Calu3 (cell line): Measurements from ENCODE around the gene SMIM5. TPM values are rescaled to one million over a fixed set of nuclear protein-coding genes. Genes with fewer than 3 reads are reported as not detected.

ENCODE experiments used
- BruUV-seq: library from RNA; stranded (reverse); fragments of 400-500 nt; replicated peaks from 2 replicates; lab custom pipeline; 2021; lab: Mats Ljungman, UMichigan
- CTCF ChIA-PET: fragments of 300-600 bp; sonication (Branson Sonifier 250); formaldehyde crosslinking; loops from one replicate; lab custom pipeline; 2022; ENCODE audit warnings: antibody characterized with exemption; lab: Charles Lee
- DNase-seq: peaks from one replicate; pipeline ENCODE4 v3.0.0; 2022
- H3K27ac Mint-ChIP-seq: one replicate; pipeline ENCODE4 v1.8.0; 2022; ENCODE audit warnings: mixed read lengths; ENCODE audit not compliant: unreplicated experiment
- H3K27me3 Mint-ChIP-seq: one replicate; pipeline ENCODE4 v1.8.0; 2022; ENCODE audit warnings: mixed read lengths; ENCODE audit not compliant: unreplicated experiment
- H3K36me3 Mint-ChIP-seq: one replicate; pipeline ENCODE4 v1.8.0; 2022; ENCODE audit warnings: mild to moderate bottlenecking, moderate library complexity, mixed read lengths; ENCODE audit not compliant: insufficient read depth, unreplicated experiment
- H3K4me1 Mint-ChIP-seq: one replicate; pipeline ENCODE4 v1.8.0; 2022; ENCODE audit warnings: mild to moderate bottlenecking, low read depth, mixed read lengths; ENCODE audit not compliant: unreplicated experiment
- H3K4me3 Mint-ChIP-seq: one replicate; pipeline ENCODE4 v1.8.0; 2022; ENCODE audit warnings: mild to moderate bottlenecking, low read depth, moderate library complexity, mixed read lengths; ENCODE audit not compliant: unreplicated experiment
- H3K9me3 Mint-ChIP-seq: one replicate; pipeline ENCODE4 v1.8.0; 2022; ENCODE audit warnings: low read depth, mixed read lengths; ENCODE audit not compliant: unreplicated experiment
- intact Hi-C: fragments of 100-400 bp; cut with micrococcal nuclease; formaldehyde crosslinking; loops from one replicate; pipeline ENCODE4 v1.10.0; 2022; ENCODE audit not compliant: unreplicated experiment
- total RNA-seq: library from RNA; stranded (reverse); gene quantifications from 2 replicates; pipeline ENCODE4 v1.2.3, GENCODE V29; 2022
- TF ChIP-seq, protein P1 (sequence below): fragments of 200-600 bp; IDR thresholded peaks from one replicate; pipeline ENCODE4 v1.8.0; 2022; ENCODE audit warnings: antibody characterized with exemption; ENCODE audit not compliant: unreplicated experiment

The SMIM5 gene
- total RNA-seq, 1 experiment from 2014 or later: 1.9 TPM

DNA sequence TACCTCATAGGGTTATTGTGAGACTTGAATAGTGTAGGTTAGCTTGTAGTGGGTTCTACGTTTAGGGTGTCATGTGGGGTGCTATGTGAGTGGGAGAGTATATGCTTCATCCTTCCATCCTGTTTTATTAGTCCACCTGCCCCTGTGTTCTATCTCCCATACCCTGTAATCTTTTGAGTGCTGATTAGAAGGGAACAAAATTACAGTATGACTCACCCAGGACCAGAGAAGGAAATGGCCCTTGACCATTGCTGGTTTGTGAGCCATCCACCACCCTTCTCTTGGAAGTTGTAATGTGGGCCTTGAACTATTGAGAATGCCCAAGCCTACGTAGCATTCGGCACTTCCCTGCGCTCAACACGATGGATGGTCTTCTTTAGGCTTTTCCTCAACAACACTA is 51.0 kb downstream of the SMIM5 start:
- H3K4me3 Mint-ChIP-seq: peak overlapping the region; percentile 50
- H3K4me1 Mint-ChIP-seq: peaks cover 59% of the 10 kb centered on the region
- H3K9me3 Mint-ChIP-seq: no peaks in the 10 kb centered on the region
- TF ChIP-seq, protein P1, sequence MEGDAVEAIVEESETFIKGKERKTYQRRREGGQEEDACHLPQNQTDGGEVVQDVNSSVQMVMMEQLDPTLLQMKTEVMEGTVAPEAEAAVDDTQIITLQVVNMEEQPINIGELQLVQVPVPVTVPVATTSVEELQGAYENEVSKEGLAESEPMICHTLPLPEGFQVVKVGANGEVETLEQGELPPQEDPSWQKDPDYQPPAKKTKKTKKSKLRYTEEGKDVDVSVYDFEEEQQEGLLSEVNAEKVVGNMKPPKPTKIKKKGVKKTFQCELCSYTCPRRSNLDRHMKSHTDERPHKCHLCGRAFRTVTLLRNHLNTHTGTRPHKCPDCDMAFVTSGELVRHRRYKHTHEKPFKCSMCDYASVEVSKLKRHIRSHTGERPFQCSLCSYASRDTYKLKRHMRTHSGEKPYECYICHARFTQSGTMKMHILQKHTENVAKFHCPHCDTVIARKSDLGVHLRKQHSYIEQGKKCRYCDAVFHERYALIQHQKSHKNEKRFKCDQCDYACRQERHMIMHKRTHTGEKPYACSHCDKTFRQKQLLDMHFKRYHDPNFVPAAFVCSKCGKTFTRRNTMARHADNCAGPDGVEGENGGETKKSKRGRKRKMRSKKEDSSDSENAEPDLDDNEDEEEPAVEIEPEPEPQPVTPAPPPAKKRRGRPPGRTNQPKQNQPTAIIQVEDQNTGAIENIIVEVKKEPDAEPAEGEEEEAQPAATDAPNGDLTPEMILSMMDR: no peak
- intact Hi-C loops: no loop called here
- H3K27me3 Mint-ChIP-seq: no peaks in the 10 kb centered on the region
- peaks cover 43% of the 10 kb centered on the region for H3K36me3 Mint-ChIP-seq
- DNase-seq: peak; percentile 27
- peak overlapping the region; percentile 88 for H3K27ac Mint-ChIP-seq
- CTCF ChIA-PET: interaction anchor here (1.0 to 2.9 kb wide), 5 partner anchors 9 to 64 kb away, joined by 5 to 12 read pairs (median 9); partner anchors contain the start of gene ITGB4
- no TSS peak for BruUV-seq

- no TSS peak for BruUV-seq
- TF ChIP-seq, protein P1: no peak
- intact Hi-C loops: no loop called here
- Mint-ChIP-seq H3K27me3 (no peaks in the 10 kb centered on the region), H3K9me3 (no peaks in the 10 kb centered on the region), H3K36me3 (peaks cover 37% of the 10 kb centered on the region), H3K4me3 (peak overlapping the region; percentile 50), H3K4me1 (peaks cover 54% of the 10 kb centered on the region), H3K27ac (peak overlapping the region; percentile 88)
- peak; percentile 82 for DNase-seq
- CTCF ChIA-PET: interaction anchor here (2.9 kb wide), 2 partner anchors 36 to 37 kb away, joined by 9 to 12 read pairs; partner anchors contain the start of gene ITGB4
Measured at GRCh38 chr17:75684924-75685323, 51.7 kb downstream of the SMIM5 start.

GRCh38 chr17:75685499-75685898 is 52.3 kb downstream of the SMIM5 start:
- DNase-seq: no peak
- H3K9me3 Mint-ChIP-seq: no peaks in the 10 kb centered on the region
- intact Hi-C loops: no loop called here
- CTCF ChIA-PET: interaction anchor here (2.9 kb wide), 1 partner anchor 35 kb away, joined by 12 read pairs; the partner anchor contains the start of gene ITGB4
- TSS peak; percentile 77 for BruUV-seq
- H3K4me3 Mint-ChIP-seq: peak overlapping the region; percentile 50
- H3K27me3 Mint-ChIP-seq: no peaks in the 10 kb centered on the region
- H3K36me3 Mint-ChIP-seq: peaks cover 33% of the 10 kb centered on the region
- peaks cover 50% of the 10 kb centered on the region for H3K4me1 Mint-ChIP-seq
- TF ChIP-seq, protein P1: no peak
- H3K27ac Mint-ChIP-seq: peak overlapping the region; percentile 88

DNA sequence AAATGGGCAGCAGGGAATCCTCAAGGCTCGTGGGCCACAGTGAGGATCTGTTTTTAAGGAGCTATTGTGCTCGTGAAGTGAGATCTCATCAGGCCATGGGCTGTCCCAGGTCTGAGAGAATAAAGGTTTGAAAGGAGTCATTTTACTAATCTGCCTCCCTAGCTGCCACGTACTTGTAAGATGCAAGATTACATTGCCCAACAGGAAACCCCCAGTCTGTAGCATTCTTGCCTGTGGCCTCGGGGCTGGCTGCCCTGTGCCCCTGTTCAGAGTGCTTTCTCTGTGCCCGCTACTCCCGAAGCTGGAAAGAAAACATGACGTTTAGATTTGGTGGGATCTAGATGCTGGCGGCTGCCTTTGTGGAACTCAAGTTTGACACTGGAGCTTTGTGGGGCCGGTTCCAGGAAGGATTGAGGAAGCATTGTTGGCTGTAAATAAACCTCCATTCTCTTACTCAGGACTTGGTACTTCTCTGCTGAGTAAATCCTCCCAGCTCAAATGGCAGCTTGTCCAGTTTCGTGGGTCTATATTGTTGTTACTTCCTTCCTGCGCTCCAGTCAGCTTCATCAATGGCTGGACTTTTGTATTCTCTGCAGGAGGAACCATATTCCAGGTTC is 55.1 kb downstream of the SMIM5 start:
- Mint-ChIP-seq H3K4me3 (no peak overlapping the region), H3K36me3 (peaks cover 34% of the 10 kb centered on the region), H3K27ac (no peak overlapping the region), H3K4me1 (peaks cover 76% of the 10 kb centered on the region), H3K27me3 (no peaks in the 10 kb centered on the region), H3K9me3 (no peaks in the 10 kb centered on the region)
- intact Hi-C loops: no loop called here
- TF ChIP-seq, protein P1: no peak
- BruUV-seq: no TSS peak
- CTCF ChIA-PET: interaction anchor here (0.7 kb wide), 1 partner anchor 62 kb away, joined by 3 read pairs; no protein-coding TSS in a partner anchor
- DNase-seq: no peak
